Osteoblast (primary cell): ENCODE data around the gene TMEM175. TPM values are rescaled to one million over a fixed set of nuclear protein-coding genes. Genes with fewer than 3 reads are reported as not detected.

ENCODE experiments used
- DNase-seq: peaks from one replicate; pipeline ENCODE4 v3.0.0; 2011; ENCODE audit warnings: low spot score, mixed read lengths; ENCODE audit not compliant: insufficient read length; ENCODE audit errors: missing footprints
- H2AFZ ChIP-seq: 2 replicates; pipeline ENCODE4 v1.6.0; 2011; ENCODE audit warnings: mild to moderate bottlenecking, low read length
- H3K27ac ChIP-seq: 2 replicates; pipeline ENCODE4 v1.5.1; 2011; ENCODE audit warnings: mild to moderate bottlenecking, low read depth, low read length, moderate library complexity
- H3K27me3 ChIP-seq: 2 replicates; pipeline ENCODE4 v1.6.0; 2012; ENCODE audit warnings: mild to moderate bottlenecking, control low read depth, inconsistent platforms, low read length, moderate library complexity; ENCODE audit not compliant: insufficient read depth
- H3K36me3 ChIP-seq: 2 replicates; pipeline ENCODE4 v1.5.1; 2011; ENCODE audit warnings: mild to moderate bottlenecking, low read length, control low read depth, moderate library complexity; ENCODE audit not compliant: insufficient read depth
- H3K4me1 ChIP-seq: 2 replicates; pipeline ENCODE4 v1.5.1; 2011; ENCODE audit warnings: mild to moderate bottlenecking, low read length, control low read depth, moderate library complexity; ENCODE audit not compliant: insufficient read depth
- H3K4me2 ChIP-seq: 2 replicates; pipeline ENCODE4 v1.6.0; 2011; ENCODE audit warnings: mild to moderate bottlenecking, low read length; ENCODE audit not compliant: insufficient read depth
- H3K4me3 ChIP-seq: fragments of 200-600 bp; sonication (generic); 3 replicates; pipeline ENCODE4 v1.5.1; 2012; ENCODE audit warnings: mild to moderate bottlenecking, low read length, inconsistent platforms; ENCODE audit not compliant: insufficient read depth
- H3K79me2 ChIP-seq: 2 replicates; pipeline ENCODE4 v1.6.0; 2012; ENCODE audit warnings: mild to moderate bottlenecking, low read length, control low read depth, inconsistent platforms; ENCODE audit not compliant: insufficient read depth
- H3K9me3 ChIP-seq: 2 replicates; pipeline ENCODE4 v1.5.1; 2011; ENCODE audit warnings: low read depth, low read length, control low read depth
- H4K20me1 ChIP-seq: 2 replicates; pipeline ENCODE4 v1.6.0; 2012; ENCODE audit warnings: mild to moderate bottlenecking, low read length, control low read depth; ENCODE audit not compliant: insufficient read depth
- CTCF ChIP-seq: IDR thresholded peaks from 2 replicates; pipeline ENCODE4 v1.5.1; 2011; ENCODE audit warnings: mild to moderate bottlenecking, low read depth, low read length, moderate library complexity; ENCODE audit errors: extremely low read depth
- total RNA-seq: library from RNA; depleted of rRNA; stranded (reverse); fragments of >200 nt; gene quantifications from 2 replicates; pipeline ENCODE4 v1.2.3, GENCODE V29; 2012

The TMEM175 gene
- total RNA-seq, 1 donor: 13.8 TPM

DNA sequence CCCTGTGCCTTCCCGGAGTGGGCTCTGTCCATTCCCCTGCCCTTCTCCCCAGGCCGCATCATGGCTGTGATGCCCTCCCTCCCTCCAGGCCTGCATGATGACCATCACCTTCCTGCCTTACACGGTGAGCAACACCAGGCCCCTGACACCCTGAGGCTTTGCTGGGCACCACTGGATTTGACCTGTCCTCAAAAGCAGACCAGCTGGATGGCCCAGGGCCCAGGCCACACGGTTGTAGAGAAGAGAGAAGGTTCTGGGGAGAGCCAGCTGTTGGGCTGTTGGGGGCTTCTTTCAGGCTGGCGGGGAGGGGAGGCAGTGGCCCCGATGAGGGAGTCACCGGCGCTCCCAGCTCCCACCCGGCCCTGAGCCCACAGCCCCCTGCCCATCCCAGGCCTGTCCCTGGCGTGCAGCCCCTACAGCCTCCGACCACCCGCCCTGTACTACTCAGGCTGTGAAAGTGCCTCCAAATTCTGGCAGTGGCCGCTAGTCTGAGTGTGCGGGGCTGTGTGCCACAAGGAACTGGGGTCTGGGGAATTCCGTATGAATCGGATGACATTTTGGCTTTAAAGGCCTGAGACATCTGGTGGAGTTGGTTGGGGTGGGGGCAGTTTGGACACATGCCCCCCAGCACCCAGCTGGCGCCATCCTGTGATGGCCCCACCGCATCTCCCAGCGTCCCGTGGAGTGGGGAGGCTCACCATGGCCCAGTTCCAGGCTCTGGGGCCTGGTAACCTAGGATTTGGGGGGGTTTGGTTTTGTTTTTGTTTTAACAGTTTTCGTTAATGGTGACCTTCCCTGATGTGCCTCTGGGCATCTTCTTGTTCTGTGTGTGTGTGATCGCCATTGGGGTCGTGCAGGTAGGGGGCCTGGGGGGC lies 19.6 kb downstream of the TMEM175 start:
- H3K9me3 ChIP-seq: no peaks in the 10 kb centered on the region
- no peaks in the 10 kb centered on the region for H3K27me3 ChIP-seq
- peak; percentile 46 for DNase-seq
- H3K36me3 ChIP-seq: no peaks in the 10 kb centered on the region
- H3K4me2 ChIP-seq: no peak overlapping the region
- H3K4me1 ChIP-seq: no peaks in the 10 kb centered on the region
- peaks cover 7% of the 10 kb centered on the region for H4K20me1 ChIP-seq
- no peak overlapping the region for H2AFZ ChIP-seq
- H3K27ac ChIP-seq: no peak overlapping the region
- TF ChIP-seq CTCF: no peak
- no peaks in the 10 kb centered on the region for H3K79me2 ChIP-seq
- H3K4me3 ChIP-seq: no peak overlapping the region

DNA sequence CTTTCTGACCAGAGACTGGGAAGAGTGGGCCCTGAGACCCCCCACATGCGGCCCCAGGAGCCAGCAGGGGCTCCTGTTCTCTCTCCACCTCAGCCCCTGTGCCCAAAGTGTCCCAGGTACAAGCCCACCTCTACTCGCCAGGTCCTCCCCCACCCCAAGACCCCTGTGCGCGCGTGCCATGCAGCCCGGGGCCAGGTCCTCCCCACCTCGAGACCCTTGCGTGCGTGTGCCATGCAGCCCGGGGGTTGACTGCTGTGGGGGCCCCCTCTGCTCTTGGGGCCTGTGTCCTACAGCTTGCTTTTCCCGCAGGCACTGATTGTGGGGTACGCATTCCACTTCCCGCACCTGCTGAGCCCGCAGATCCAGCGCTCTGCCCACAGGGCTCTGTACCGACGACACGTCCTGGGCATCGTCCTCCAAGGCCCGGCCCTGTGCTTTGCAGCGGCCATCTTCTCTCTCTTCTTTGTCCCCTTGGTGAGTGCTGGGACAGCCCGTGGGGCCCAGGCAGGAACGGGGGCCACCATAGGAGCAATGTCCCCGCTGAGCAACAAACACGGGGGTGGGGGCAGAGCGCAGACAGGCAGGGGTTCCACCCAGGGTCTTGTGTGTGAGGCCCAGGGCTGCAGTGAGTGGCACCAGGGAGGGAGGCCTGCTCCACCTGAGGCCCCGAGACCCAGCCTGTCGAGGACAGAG lies 20.8 kb downstream of the TMEM175 start:
- Histone ChIP-seq H3K36me3 (peaks cover 3% of the 10 kb centered on the region), H4K20me1 (peaks cover 7% of the 10 kb centered on the region), H3K27ac (no peak overlapping the region), H2AFZ (no peak overlapping the region), H3K4me2 (no peak overlapping the region), H3K4me3 (no peak overlapping the region), H3K9me3 (no peaks in the 10 kb centered on the region), H3K27me3 (no peaks in the 10 kb centered on the region), H3K79me2 (no peaks in the 10 kb centered on the region), H3K4me1 (no peaks in the 10 kb centered on the region)
- DNase-seq: peak; percentile 68
- TF ChIP-seq CTCF: no peak

DNA sequence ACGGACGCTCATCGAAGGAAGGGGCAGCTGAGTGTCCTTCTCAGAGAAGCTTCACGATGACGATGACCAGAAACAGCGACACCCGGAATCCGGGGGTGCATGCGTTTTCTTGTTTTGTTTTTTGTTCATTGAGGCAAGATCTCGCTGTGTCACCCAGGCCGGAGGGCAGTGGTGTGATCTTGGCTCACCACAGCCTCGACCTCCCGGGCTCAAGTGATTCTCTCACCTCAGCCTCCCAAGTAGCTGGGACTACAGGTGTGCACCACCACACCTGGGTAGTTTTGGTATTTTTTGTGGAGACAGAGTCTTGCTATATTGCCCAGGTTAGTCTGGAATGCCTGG lies 21.3 kb downstream of the TMEM175 start:
- Histone ChIP-seq H3K36me3 (peaks cover 4% of the 10 kb centered on the region), H3K4me2 (no peak overlapping the region), H3K79me2 (no peaks in the 10 kb centered on the region), H3K9me3 (no peaks in the 10 kb centered on the region), H3K4me3 (no peak overlapping the region), H3K27ac (no peak overlapping the region), H3K4me1 (no peaks in the 10 kb centered on the region), H4K20me1 (peaks cover 5% of the 10 kb centered on the region), H2AFZ (no peak overlapping the region), H3K27me3 (no peaks in the 10 kb centered on the region)
- TF ChIP-seq CTCF: no peak
- DNase-seq: no peak

DNA sequence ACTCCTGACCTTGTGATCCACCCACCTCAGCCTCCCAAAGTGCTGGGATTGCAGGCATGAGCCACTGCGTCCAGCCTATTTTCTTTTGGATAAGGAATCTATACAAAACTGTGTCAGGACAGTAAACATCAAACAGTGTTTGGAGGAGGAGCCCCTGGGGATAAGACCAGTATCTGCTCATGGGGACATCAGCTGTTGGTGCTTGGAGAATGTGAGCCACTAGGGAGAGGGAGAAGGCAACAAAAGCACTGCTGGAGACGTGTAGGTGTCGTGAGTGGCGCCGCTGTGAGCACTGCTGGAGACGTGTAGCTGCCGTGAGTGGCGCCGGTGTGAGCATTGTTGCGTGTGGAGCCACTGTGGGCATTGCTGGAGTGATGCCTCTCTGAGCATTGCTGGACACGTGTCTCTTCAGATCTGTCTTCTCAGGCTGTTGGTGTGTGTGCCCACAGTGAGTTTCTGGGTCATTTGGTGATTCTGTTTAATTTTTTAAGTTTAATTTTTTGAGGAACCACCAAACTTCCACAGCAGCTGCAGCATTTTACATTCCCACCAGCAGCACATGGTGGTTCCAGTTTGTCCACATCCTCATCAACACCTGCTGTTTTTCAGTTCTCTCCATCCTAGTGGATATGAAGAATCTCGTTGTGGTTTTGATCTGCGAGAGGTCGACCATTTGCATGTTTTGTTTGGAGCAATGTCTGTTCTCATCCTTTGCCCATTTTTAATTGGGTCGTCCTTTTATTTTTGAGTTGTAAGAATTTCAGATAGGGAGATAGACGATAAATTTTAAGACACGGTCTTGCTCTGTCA lies 22.2 kb downstream of the TMEM175 start:
- H3K27me3 ChIP-seq: no peaks in the 10 kb centered on the region
- peaks cover 6% of the 10 kb centered on the region for H3K36me3 ChIP-seq
- no peaks in the 10 kb centered on the region for H3K79me2 ChIP-seq
- DNase-seq: peak; percentile 70
- H3K4me1 ChIP-seq: no peaks in the 10 kb centered on the region
- H4K20me1 ChIP-seq: peaks cover 5% of the 10 kb centered on the region
- H2AFZ ChIP-seq: no peak overlapping the region
- no peak overlapping the region for H3K4me2 ChIP-seq
- no peak overlapping the region for H3K4me3 ChIP-seq
- TF ChIP-seq CTCF: no peak
- H3K27ac ChIP-seq: no peak overlapping the region
- no peaks in the 10 kb centered on the region for H3K9me3 ChIP-seq
